Neuronal stem cell (in vitro differentiated cells): ENCODE measurements around the gene NINJ2.

Experiments
- DNase-seq: peaks from one replicate; pipeline ENCODE4 v3.0.0-alpha.2; 2013; ENCODE audit warnings: low spot score
- H2AFZ ChIP-seq: one replicate; pipeline ENCODE4 v1.6.1; 2013; ENCODE audit warnings: mild to moderate bottlenecking, low read length, inconsistent platforms
- H2AK5ac ChIP-seq: 2 replicates; pipeline ENCODE4 v1.6.1; 2013; ENCODE audit warnings: low read depth, mild to moderate bottlenecking, inconsistent platforms, low read length, moderate library complexity, mixed read lengths
- H2BK120ac ChIP-seq: 2 replicates; pipeline ENCODE4 v1.6.1; 2013; ENCODE audit warnings: low read depth, mild to moderate bottlenecking, inconsistent platforms, low read length, moderate library complexity, mixed read lengths
- H2BK12ac ChIP-seq: one replicate; pipeline ENCODE4 v1.6.1; 2013; ENCODE audit warnings: low read length, inconsistent platforms
- H2BK15ac ChIP-seq: 2 replicates; pipeline ENCODE4 v1.6.1; 2013; ENCODE audit warnings: mild to moderate bottlenecking, low read length, inconsistent platforms, mixed read lengths
- H2BK5ac ChIP-seq: one replicate; pipeline ENCODE4 v1.6.1; 2013; ENCODE audit warnings: inconsistent platforms, mild to moderate bottlenecking, low read length, moderate library complexity
- H3K14ac ChIP-seq: one replicate; pipeline ENCODE4 v1.6.1; 2013; ENCODE audit warnings: low read length, inconsistent platforms
- H3K18ac ChIP-seq: 2 replicates; pipeline ENCODE4 v1.6.1; 2013; ENCODE audit warnings: low read length, inconsistent platforms
- H3K23ac ChIP-seq: 2 replicates; pipeline ENCODE4 v1.6.1; 2013; ENCODE audit warnings: low read depth, mild to moderate bottlenecking, mixed read lengths, low read length, inconsistent platforms; ENCODE audit not compliant: poor library complexity
- H3K27ac ChIP-seq: replicated peaks from 3 replicates; pipeline ENCODE4 v1.5.1; 2013; ENCODE audit warnings: low read length, inconsistent platforms
- H3K27me3 ChIP-seq, 3 experiments: 2 replicates each; pipeline ENCODE4 v1.6.1; 2013; ENCODE audit warnings: low read length in 3 of 3, mild to moderate bottlenecking in 2 of 3, inconsistent platforms in 1 of 3, low read depth in 1 of 3, mixed read lengths in 1 of 3, moderate library complexity in 1 of 3; ENCODE audit not compliant: control insufficient read depth in 3 of 3, insufficient read depth in 3 of 3
- H3K36me3 ChIP-seq, 2 donors: replicated peaks in 1 of 2; 2 replicates each; pipeline ENCODE4 v1.6.1; 2013; ENCODE audit warnings: low read length in 2 of 2; ENCODE audit not compliant: control insufficient read depth in 2 of 2, insufficient read depth in 2 of 2
- H3K4ac ChIP-seq: 2 replicates; pipeline ENCODE4 v1.6.1; 2013; ENCODE audit warnings: inconsistent platforms, mild to moderate bottlenecking, low read length, moderate library complexity
- H3K4me1 ChIP-seq, 2 donors: 1 replicate in 1 of 2; 2 replicates in 1 of 2; pipeline ENCODE4 v1.6.1; 2013; ENCODE audit warnings: low read length in 2 of 2, low read depth in 1 of 2; ENCODE audit not compliant: control insufficient read depth in 2 of 2, insufficient read depth in 1 of 2
- H3K4me2 ChIP-seq: one replicate; pipeline ENCODE4 v1.6.1; 2013; ENCODE audit warnings: mild to moderate bottlenecking, low read length, inconsistent platforms; ENCODE audit not compliant: insufficient read depth, poor library complexity, severe bottlenecking
- H3K4me3 ChIP-seq, 2 donors: 2 replicates each; pipeline ENCODE4 v1.5.1; 2013; ENCODE audit warnings: low read length in 2 of 2, mild to moderate bottlenecking in 2 of 2, inconsistent platforms in 1 of 2, moderate library complexity in 1 of 2
- H3K79me1 ChIP-seq: one replicate; pipeline ENCODE4 v1.6.1; 2013; ENCODE audit warnings: low read depth, mild to moderate bottlenecking, inconsistent platforms, low read length, moderate library complexity
- H3K9ac ChIP-seq: one replicate; pipeline ENCODE4 v1.6.1; 2013; ENCODE audit warnings: mild to moderate bottlenecking, low read depth, low read length, inconsistent platforms; ENCODE audit not compliant: poor library complexity
- H3K9me3 ChIP-seq, 2 donors: replicated peaks in 1 of 2; 2 replicates each; pipeline versions ENCODE3 to v1.6.1; 2013; ENCODE audit warnings: low read length in 2 of 2, mild to moderate bottlenecking in 2 of 2, inconsistent platforms in 1 of 2, low read depth in 1 of 2, mixed read lengths in 1 of 2, moderate library complexity in 1 of 2; ENCODE audit not compliant: control insufficient read depth in 2 of 2, insufficient read depth in 1 of 2
- H4K8ac ChIP-seq: one replicate; pipeline ENCODE4 v1.6.1; 2013; ENCODE audit warnings: low read depth, mild to moderate bottlenecking, inconsistent platforms, low read length, moderate library complexity
- H4K91ac ChIP-seq: one replicate; pipeline ENCODE4 v1.6.1; 2013; ENCODE audit warnings: low read length, low read depth, mild to moderate bottlenecking, inconsistent platforms; ENCODE audit not compliant: poor library complexity
- WGBS, 2 donors: extraction: QIAGEN DNeasy Blood & Tissue Kit; methylation state at CpG; one replicate each; pipeline ENCODE4 v1.1.7; 2013; ENCODE audit warnings: missing lambda C conversion rate in 2 of 2, mixed read lengths in 1 of 2; ENCODE audit not compliant: insufficient read length in 2 of 2, insufficient replicate concordance in 1 of 2; ENCODE audit errors: extremely low coverage in 2 of 2; 5-methylcytosine and 5-hydroxymethylcytosine counted together

Gene NINJ2

DNA sequence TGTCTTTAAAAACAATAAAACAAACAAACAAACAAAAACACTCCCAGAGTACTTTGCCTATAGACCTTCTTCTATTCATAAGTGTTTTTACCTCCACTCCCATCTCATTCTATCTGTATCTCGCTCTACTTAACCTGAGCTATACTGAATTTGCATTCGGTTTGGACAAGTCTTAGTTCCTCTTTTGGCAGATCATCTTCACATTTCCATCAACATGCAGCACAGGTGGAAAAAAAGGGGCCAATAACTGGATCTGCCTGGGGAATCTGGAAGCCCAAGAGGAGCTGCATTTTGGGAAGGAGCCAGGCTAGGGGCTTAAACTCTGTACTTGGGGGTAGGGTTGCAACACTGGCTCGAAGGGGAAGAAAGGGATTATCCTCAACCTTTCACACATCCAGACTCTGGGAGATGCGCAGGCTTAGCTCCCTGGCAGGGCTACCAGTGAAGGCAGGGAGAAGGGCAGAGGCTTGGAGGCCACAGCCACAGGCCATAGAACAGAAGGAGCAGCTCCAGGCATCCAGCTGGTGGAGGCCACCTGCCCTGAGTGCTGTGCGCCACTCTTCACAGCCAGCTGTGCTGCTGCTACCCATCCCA, 4.1 kb downstream of the NINJ2 start:
- Histone ChIP-seq H3K4me2 (no peak overlapping the region), H3K27ac (no peak overlapping the region), H2BK120ac (no peak overlapping the region), H3K4me3 (no peak overlapping the region), H3K4me1 (peaks cover 0 to 3% of the 10 kb centered on the region in 2 donors), H2BK5ac (no peak overlapping the region), H3K14ac (peak overlapping the region; percentile 64), H3K23ac (no peak overlapping the region), H3K9ac (no peak overlapping the region), H2AFZ (no peak overlapping the region), H4K91ac (no peak overlapping the region), H3K79me1 (no peaks in the 10 kb centered on the region), H2AK5ac (no peak overlapping the region), H4K8ac (peak overlapping the region; percentile 56), H3K9me3 (no peaks in the 10 kb centered on the region), H3K18ac (peak overlapping the region; percentile 51), H2BK15ac (no peak overlapping the region), H2BK12ac (no peak overlapping the region), H3K4ac (no peak overlapping the region), H3K27me3 (peaks cover 0 to 20% (median 0%) of the 10 kb centered on the region in 3 experiments), H3K36me3 (no peaks in the 10 kb centered on the region)
- WGBS, 2 donors = no CpG with 5 or more reads among the region's 5 CpGs
- no peak for DNase-seq

DNA sequence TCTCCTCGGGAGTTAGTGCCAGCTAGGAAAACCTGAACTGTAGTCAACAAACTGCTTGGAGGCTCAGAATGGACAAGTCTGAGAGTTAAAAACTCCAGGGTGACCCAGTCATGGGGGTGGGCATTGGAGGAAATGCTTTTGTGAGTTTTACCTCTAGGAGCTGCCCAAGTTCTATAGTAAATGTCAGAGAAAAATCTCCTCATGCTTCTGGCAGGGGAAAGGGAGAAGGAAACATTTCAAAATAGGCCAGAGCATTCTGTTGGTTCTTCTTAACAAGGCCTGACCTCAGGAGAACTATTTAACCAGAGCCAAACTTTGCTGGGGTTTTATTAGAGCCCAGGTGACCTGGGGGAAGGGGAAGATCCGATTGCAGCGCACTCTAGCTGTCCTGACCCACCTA, 12.3 kb downstream of the NINJ2 start:
- no peak overlapping the region for H2BK5ac ChIP-seq
- H3K23ac ChIP-seq = no peak overlapping the region
- no peak overlapping the region for H3K9ac ChIP-seq
- no peak overlapping the region for H2BK15ac ChIP-seq
- H3K4me1 ChIP-seq = peaks cover 0 to 3% of the 10 kb centered on the region in 2 donors
- H3K14ac ChIP-seq = no peak overlapping the region
- no peak overlapping the region for H4K8ac ChIP-seq
- H3K9me3 ChIP-seq = no peaks in the 10 kb centered on the region
- H3K36me3 ChIP-seq = no peaks in the 10 kb centered on the region
- H3K18ac ChIP-seq = no peak overlapping the region
- no peak overlapping the region for H3K27ac ChIP-seq
- no peak overlapping the region for H2BK120ac ChIP-seq
- no peak for DNase-seq
- no peak overlapping the region for H2BK12ac ChIP-seq
- no CpG with 5 or more reads among the region's 3 CpGs for WGBS, 2 donors
- peaks cover 0 to 16% (median 0%) of the 10 kb centered on the region in 3 experiments for H3K27me3 ChIP-seq
- H3K79me1 ChIP-seq = no peaks in the 10 kb centered on the region
- H4K91ac ChIP-seq = no peak overlapping the region
- no peak overlapping the region for H3K4ac ChIP-seq
- no peak overlapping the region for H3K4me2 ChIP-seq
- no peak overlapping the region for H2AK5ac ChIP-seq
- H3K4me3 ChIP-seq = no peak overlapping the region
- no peak overlapping the region for H2AFZ ChIP-seq

DNA sequence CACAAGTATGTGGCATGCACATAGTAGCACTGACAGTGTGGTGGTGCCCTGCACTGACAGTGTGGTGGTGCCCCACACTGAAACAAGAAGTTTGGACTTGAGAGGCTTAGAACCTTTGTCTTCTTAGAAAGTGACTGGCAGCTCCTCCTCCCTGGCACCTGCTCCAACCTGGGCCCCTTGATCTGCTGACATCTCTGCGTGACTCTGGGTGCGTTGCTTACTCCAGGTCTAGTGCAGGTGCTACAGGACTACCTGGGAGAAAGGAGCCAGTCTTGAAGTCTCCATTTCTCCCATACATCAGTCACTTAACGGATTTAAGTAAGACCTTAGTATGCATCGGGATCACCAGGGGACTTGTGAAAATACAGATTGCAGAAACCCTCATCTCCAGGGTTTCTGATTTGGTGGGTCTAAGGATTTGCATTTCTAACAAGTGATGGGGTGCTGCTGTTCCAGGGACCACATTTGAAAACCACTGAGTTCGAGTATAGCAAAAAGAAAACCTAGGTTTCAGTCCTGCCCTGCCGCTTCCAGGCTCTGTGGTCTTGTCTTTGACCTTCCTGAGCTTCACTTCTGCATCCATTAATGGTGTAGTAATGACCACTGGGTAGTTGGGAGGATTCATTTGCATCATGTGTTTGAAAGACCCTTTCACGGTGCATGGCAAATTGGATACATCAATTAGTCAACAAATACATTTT, 15.7 kb downstream of the NINJ2 start:
- no peak for DNase-seq
- Histone ChIP-seq H3K4me3 (no peak overlapping the region), H3K4ac (no peak overlapping the region), H4K91ac (no peak overlapping the region), H3K9me3 (no peaks in the 10 kb centered on the region), H3K18ac (no peak overlapping the region), H2BK15ac (no peak overlapping the region), H3K36me3 (no peaks in the 10 kb centered on the region), H3K9ac (no peak overlapping the region), H2BK5ac (no peak overlapping the region), H2BK12ac (no peak overlapping the region), H3K4me1 (peaks cover 0 to 7% of the 10 kb centered on the region in 2 donors), H2AFZ (no peak overlapping the region), H3K14ac (no peak overlapping the region), H3K27ac (no peak overlapping the region), H2AK5ac (no peak overlapping the region), H3K23ac (no peak overlapping the region), H3K79me1 (peaks cover 2% of the 10 kb centered on the region), H3K4me2 (no peak overlapping the region), H4K8ac (no peak overlapping the region), H3K27me3 (peaks cover 0 to 28% (median 0%) of the 10 kb centered on the region in 3 experiments), H2BK120ac (no peak overlapping the region)
- no CpG with 5 or more reads among the region's 7 CpGs for WGBS, 2 donors

DNA sequence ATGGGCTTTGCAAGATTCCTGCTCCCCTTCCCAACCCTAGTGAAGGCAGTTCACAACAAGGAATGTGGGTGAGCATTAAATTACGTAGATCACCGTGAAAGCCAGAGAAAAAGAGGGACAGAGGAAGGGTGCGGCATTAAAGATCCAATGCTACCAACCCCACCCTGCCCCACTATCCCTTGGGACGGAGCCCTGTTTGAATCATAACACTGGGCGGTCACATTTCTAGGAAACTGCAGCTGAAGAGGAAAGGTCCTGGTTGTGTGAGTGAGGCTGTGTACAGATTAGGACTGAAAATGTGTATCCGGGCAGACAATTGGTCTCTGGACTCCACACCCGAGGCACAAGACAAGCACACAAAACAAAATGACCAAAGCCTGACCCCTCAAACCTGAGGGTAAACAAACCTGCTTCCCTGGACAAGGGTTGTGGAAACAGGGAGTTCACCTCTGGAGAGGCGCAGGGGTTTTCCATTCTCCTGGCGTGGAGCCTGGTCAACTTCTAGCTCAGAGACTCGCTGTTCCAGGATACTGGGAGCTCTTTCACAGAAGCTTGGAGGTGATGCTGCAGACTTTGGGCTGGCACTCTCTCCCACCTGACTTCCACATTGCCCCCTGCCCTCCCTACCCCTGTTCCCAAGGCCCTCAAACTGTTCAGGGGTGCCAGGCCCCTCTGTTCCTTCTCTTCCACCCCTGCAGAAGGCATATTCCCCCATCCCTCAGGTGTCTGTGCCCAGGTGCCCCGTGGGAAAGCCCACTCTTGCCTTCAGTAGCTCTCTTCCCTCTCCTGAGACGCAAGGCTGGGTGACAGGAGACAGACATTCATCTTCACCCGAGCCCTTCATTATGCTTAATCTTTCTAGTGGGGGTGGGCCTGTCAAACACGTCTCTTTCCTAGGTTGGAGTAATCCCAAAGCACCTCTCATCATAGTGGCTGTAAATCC, 16.5 kb downstream of the NINJ2 start:
- no peak for DNase-seq
- H3K4ac ChIP-seq = no peak overlapping the region

More for the DNA sequence above, 16.5 kb downstream of the NINJ2 start:
- Histone ChIP-seq H3K79me1 (peaks cover 3% of the 10 kb centered on the region), H3K27me3 (peaks cover 0 to 28% (median 0%) of the 10 kb centered on the region in 3 experiments), H2BK120ac (no peak overlapping the region), H3K4me3 (no peak overlapping the region), H3K9me3 (no peaks in the 10 kb centered on the region), H3K14ac (no peak overlapping the region), H2BK12ac (no peak overlapping the region), H3K27ac (no peak overlapping the region), H2BK5ac (no peak overlapping the region), H3K9ac (no peak overlapping the region), H2BK15ac (no peak overlapping the region), H3K18ac (no peak overlapping the region), H3K36me3 (no peaks in the 10 kb centered on the region), H2AFZ (no peak overlapping the region), H3K23ac (no peak overlapping the region), H4K91ac (no peak overlapping the region), H3K4me1 (peaks cover 0 to 7% of the 10 kb centered on the region in 2 donors), H4K8ac (no peak overlapping the region), H2AK5ac (no peak overlapping the region), H3K4me2 (no peak overlapping the region)
- WGBS, 2 donors = no CpG with 5 or more reads among the region's 14 CpGs
